ENCODE data around the gene HMGN3. TPM values are rescaled to one million over a fixed set of nuclear protein-coding genes. Genes with fewer than 3 reads are reported as not detected.

HMGN3 gene
- 57.6 and 64.5 TPM in 2 replicates for polyA plus RNA-seq (2012; rRNA removed)
- polyA plus RNA-seq (2012; cell fraction: cytosol; rRNA removed): 72.9 and 119 TPM in 2 replicates
- polyA plus RNA-seq (2012; cell fraction: nucleus; rRNA removed): 48.8 and 72.9 TPM in 2 replicates

DNA sequence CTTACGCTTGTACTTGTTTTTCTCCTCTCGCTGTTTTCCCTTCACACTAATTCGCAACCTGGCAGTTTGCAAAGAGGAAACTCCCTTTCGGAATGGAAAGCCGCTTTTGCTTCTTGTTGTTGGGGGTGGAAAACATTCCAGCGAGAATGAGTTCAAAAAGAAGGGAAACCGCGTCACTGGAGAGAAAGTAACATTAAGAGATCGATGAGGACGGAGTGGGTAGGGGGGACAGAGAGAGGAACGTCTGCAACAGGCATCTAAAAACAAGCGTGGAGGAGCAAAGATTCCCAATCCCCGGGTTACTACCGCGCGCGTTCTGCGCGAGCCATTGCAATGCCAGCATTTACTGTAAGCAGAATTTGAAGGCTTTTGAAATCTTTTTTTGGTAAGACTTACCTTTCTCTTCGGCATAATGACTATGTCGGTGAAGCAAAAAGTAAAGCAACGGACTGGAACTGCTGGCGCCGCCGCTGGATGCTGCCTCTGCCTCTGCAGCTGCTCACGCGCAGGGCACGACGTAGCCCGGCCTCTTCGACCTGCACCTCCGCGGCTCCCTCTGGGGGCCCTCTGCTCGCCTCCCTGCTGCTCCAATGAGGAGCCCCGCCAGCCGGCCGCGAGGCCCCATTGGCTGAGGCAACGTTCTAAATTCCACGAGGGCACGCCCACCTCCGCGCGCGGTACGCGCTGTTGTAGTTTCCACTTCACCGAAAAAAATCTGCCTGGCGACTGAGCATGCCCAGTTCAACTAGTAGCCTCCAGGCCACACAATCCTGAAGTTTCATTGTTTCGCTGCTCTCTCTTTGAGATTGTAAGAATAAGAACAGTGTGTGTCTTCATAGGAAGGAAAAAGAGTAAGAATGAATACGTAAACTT, at the start of gene HMGN3:
TSS of gene HMGN3 (minus strand) at position 533 of the 873 bp plus-strand sequence.
- Histone ChIP-seq H3K36me3 (replicated peaks in 1 of 2; ENCODE audit: control insufficient read depth in 1 of 2, insufficient read depth in 2 of 2, low read length in 1 of 2) (no peaks in the 10 kb centered on the region), H3K9ac (peak within 1 kb of the TSS; percentile 98), H3K27me3 (ENCODE audit: insufficient read depth) (no peaks in the 10 kb centered on the region), H3K79me2 (ENCODE audit: insufficient read depth) (peaks cover 40% of the 10 kb centered on the region), H4K20me1 (ENCODE audit: insufficient read depth) (no peaks in the 10 kb centered on the region), H3K9me3 (no peaks in the 10 kb centered on the region), H3K4me1 (ENCODE audit: control insufficient read depth in 1 of 2, insufficient read depth in 2 of 2, low read depth in 1 of 2, low read length in 1 of 2) (peaks cover 4 to 6% of the 10 kb centered on the region in 2 experiments; a peak in 2 of 4 replicates), H2AFZ (ENCODE audit: low read depth) (peak within 1 kb of the TSS; percentile 100), H3K9me2 (no peaks in the 10 kb centered on the region), H3K27ac (ENCODE audit: low read depth in 2 of 2, low read length in 1 of 2) (peak within 1 kb of the TSS; percentile 88 to 93), H3F3A (replicated peaks; ENCODE audit: insufficient read depth) (peaks cover 9% of the 10 kb centered on the region), H3K4me2 (peak within 1 kb of the TSS; percentile 98), H3K4me3 (ENCODE audit: low read depth in 2 of 2, low read length in 1 of 2) (peak within 1 kb of the TSS; percentile 86 to 100)
- CTCF ChIA-PET: interaction anchor here (0.6 kb wide), 1 partner anchor 221 kb away, joined by 3 read pairs; no protein-coding TSS in a partner anchor
- DNase-seq: peak; percentile 93
- POLR2A ChIA-PET: interaction anchor here (0.7 to 1.1 kb wide), 2 partner anchors 11 to 156 kb away, joined by 3 to 4 read pairs; partner anchors contain the start of gene PHIP
- 2% methylated on average over 40 of the region's 51 CpGs for WGBS (ENCODE audit: low lambda C conversion rate)
- peak; percentile 21; the same call in 1 of the 2 replicates for TF ChIP-seq PBX3 (IDR thresholded peaks at IDR 0.05)
- TF ChIP-seq FOSL2 (IDR thresholded peaks at IDR 0.05; ENCODE audit: borderline replicate concordance, low read depth): no peak
- TF ChIP-seq MAX (IDR thresholded peaks at IDR 0.05; ENCODE audit: low read depth): peak; percentile 97
- 0 out of 4 replicates have a peak, but pooled peaks of 1 of the 2 experiments have one; percentile 16 for TF ChIP-seq EP300 (IDR thresholded peaks at IDR 0.05; ENCODE audit: borderline replicate concordance in 1 of 2, low read depth in 1 of 2, low read length in 1 of 2)
- no peak; the same call in 1 of the 2 replicates for TF ChIP-seq SIN3A (IDR thresholded peaks at IDR 0.05; ENCODE audit: borderline replicate concordance, low read depth, low read length)
- no peak for TF ChIP-seq CTCF (IDR thresholded peaks at IDR 0.05)
- no peak for TF ChIP-seq ZBTB33 (IDR thresholded peaks at IDR 0.05; ENCODE audit: borderline replicate concordance, low read depth)
- peak; percentile 48 for TF ChIP-seq IRF3 (IDR thresholded peaks at IDR 0.05; ENCODE audit: low read depth, low read length)
- no peak for TF ChIP-seq FOXJ3 (CRISPR knock-in tag; IDR thresholded peaks at IDR 0.05)
- no peak for TF ChIP-seq GATA2 (CRISPR knock-in tag; IDR thresholded peaks at IDR 0.05)
- TF ChIP-seq YY1 (IDR thresholded peaks at IDR 0.05; ENCODE audit: low read depth): 0 out of 2 replicates have a peak, but pooled peaks have one; percentile 29
- TF ChIP-seq SMC3 (IDR thresholded peaks at IDR 0.05; ENCODE audit: low read depth, low read length): no peak
- TF ChIP-seq, protein P1, sequence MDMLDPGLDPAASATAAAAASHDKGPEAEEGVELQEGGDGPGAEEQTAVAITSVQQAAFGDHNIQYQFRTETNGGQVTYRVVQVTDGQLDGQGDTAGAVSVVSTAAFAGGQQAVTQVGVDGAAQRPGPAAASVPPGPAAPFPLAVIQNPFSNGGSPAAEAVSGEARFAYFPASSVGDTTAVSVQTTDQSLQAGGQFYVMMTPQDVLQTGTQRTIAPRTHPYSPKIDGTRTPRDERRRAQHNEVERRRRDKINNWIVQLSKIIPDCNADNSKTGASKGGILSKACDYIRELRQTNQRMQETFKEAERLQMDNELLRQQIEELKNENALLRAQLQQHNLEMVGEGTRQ (IDR thresholded peaks at IDR 0.05; ENCODE audit: borderline replicate concordance, low read depth, low read length): no peak
- TF ChIP-seq, protein P2, sequence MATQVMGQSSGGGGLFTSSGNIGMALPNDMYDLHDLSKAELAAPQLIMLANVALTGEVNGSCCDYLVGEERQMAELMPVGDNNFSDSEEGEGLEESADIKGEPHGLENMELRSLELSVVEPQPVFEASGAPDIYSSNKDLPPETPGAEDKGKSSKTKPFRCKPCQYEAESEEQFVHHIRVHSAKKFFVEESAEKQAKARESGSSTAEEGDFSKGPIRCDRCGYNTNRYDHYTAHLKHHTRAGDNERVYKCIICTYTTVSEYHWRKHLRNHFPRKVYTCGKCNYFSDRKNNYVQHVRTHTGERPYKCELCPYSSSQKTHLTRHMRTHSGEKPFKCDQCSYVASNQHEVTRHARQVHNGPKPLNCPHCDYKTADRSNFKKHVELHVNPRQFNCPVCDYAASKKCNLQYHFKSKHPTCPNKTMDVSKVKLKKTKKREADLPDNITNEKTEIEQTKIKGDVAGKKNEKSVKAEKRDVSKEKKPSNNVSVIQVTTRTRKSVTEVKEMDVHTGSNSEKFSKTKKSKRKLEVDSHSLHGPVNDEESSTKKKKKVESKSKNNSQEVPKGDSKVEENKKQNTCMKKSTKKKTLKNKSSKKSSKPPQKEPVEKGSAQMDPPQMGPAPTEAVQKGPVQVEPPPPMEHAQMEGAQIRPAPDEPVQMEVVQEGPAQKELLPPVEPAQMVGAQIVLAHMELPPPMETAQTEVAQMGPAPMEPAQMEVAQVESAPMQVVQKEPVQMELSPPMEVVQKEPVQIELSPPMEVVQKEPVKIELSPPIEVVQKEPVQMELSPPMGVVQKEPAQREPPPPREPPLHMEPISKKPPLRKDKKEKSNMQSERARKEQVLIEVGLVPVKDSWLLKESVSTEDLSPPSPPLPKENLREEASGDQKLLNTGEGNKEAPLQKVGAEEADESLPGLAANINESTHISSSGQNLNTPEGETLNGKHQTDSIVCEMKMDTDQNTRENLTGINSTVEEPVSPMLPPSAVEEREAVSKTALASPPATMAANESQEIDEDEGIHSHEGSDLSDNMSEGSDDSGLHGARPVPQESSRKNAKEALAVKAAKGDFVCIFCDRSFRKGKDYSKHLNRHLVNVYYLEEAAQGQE (IDR thresholded peaks at IDR 0.05; ENCODE audit: low read depth, low read length): no peak
- no peak for TF ChIP-seq EZH2phosphoT487 (IDR thresholded peaks at IDR 0.05; ENCODE audit: borderline replicate concordance, low read depth)
- TF ChIP-seq RFX5 (IDR thresholded peaks at IDR 0.05; ENCODE audit: low read length): peak; percentile 91
- no peak for TF ChIP-seq RXRA (IDR thresholded peaks at IDR 0.05; ENCODE audit: borderline replicate concordance, low read depth)
- no peak for TF ChIP-seq TCF12 (IDR thresholded peaks at IDR 0.05)
